ENCODE measurements around the gene MRPS18B.
"Not testable (repeated sequence)": the region's sequence is repeated elsewhere in the genome, so short reads cannot be mapped to it uniquely, and the experiment has no call there.

Gene MRPS18B

GRCh38 chr6:30643656-30644055, 26.0 kb downstream of the MRPS18B start:
- no peak for DNase-seq (ENCODE audit: low spot score)

- DNase-seq (ENCODE audit: low spot score): no peak
Observed at GRCh38 chr6:30644769-30645168, 27.1 kb downstream of the MRPS18B start.

- DNase-seq (ENCODE audit: low spot score): no peak
Observed at GRCh38 chr6:30645989-30646388, 28.3 kb downstream of the MRPS18B start.

- DNase-seq (ENCODE audit: low spot score): peak; percentile 96
Observed at GRCh38 chr6:30646450-30647241, 29.0 kb downstream of the MRPS18B start, which contains the start of gene C6orf136. Gene C6orf136, plus strand, starts transcription at chr6:30647133. Its CDS starts 99 bp downstream, at chr6:30647232.

- DNase-seq (ENCODE audit: low spot score): peak; percentile 68
Observed at GRCh38 chr6:30647242-30648116, 29.8 kb downstream of the MRPS18B start.

- no peak for DNase-seq (ENCODE audit: low spot score)
Observed at GRCh38 chr6:30651143-30651542, 33.5 kb downstream of the MRPS18B start.

- no peak for DNase-seq (ENCODE audit: low spot score)
Observed at GRCh38 chr6:30654798-30655742, 37.4 kb downstream of the MRPS18B start.

- no peak for DNase-seq (ENCODE audit: low spot score)
Observed at GRCh38 chr6:30655743-30656094, 38.1 kb downstream of the MRPS18B start.

GRCh38 chr6:30656513-30656912, 38.9 kb downstream of the MRPS18B start:
- DNase-seq (ENCODE audit: low spot score): no peak

- DNase-seq (ENCODE audit: low spot score): no peak
Observed at GRCh38 chr6:30657454-30657853, 39.8 kb downstream of the MRPS18B start.

- DNase-seq (ENCODE audit: low spot score): not testable (repeated sequence)
Observed at GRCh38 chr6:30657922-30658321, 40.3 kb downstream of the MRPS18B start.

- no peak for DNase-seq (ENCODE audit: low spot score)
Observed at GRCh38 chr6:30664994-30665767, 47.5 kb downstream of the MRPS18B start.

GRCh38 chr6:30666300-30666699, 48.7 kb downstream of the MRPS18B start:
- not testable (repeated sequence) for DNase-seq (ENCODE audit: low spot score)

- DNase-seq (ENCODE audit: low spot score): no peak
Observed at GRCh38 chr6:30670760-30671527, 53.3 kb downstream of the MRPS18B start.

GRCh38 chr6:30672445-30673253, 55.0 kb downstream of the MRPS18B start, which contains the start of gene DHX16:
Gene DHX16, minus strand, starts transcription at chr6:30673006. Its CDS starts 165 bp downstream, at chr6:30672841.
- peak; percentile 97 for DNase-seq (ENCODE audit: low spot score)

Measured in CD4-positive, alpha-beta T cell treated with Interleukin-2 at 100 ng/mL for 4 hours (primary cell).